Suprapubic skin (tissue), 4 donors: ENCODE results near the gene NR6A1.

Experiments
- CTCF ChIP-seq, 2 donors: fragments of 200-600 bp in 1 of 2; fragments of 450-650 bp in 1 of 2; sonication (generic) in 1 of 2; IDR thresholded peaks; one replicate each; pipeline ENCODE4 v1.5.1; 2016 to 2019; ENCODE audit warnings: antibody characterized with exemption in 2 of 2, mild to moderate bottlenecking in 1 of 2, moderate library complexity in 1 of 2
- EP300 ChIP-seq: sonication (generic); formaldehyde crosslinking; IDR thresholded peaks from one replicate; pipeline ENCODE4 v1.6.1; 2017; ENCODE audit warnings: antibody characterized with exemption
- POLR2A ChIP-seq, 2 donors: fragments of 450-650 bp; IDR thresholded peaks; one replicate each; pipeline ENCODE4 v1.6.1; 2017; ENCODE audit warnings: antibody characterized with exemption in 2 of 2, mild to moderate bottlenecking in 2 of 2, moderate library complexity in 2 of 2
- POLR2AphosphoS5 ChIP-seq, 3 donors: sonication (generic); formaldehyde crosslinking; IDR thresholded peaks; one replicate each; pipeline ENCODE4 v1.6.1; 2017; ENCODE audit warnings: antibody characterized with exemption in 3 of 3

GRCh38 chr9:124766815-124767554, 4.1 kb downstream of the NR6A1 start:
- no peak for TF ChIP-seq CTCF (IDR thresholded peaks at IDR 0.05)
- no peak for TF ChIP-seq POLR2A (IDR thresholded peaks at IDR 0.05)
- TF ChIP-seq POLR2AphosphoS5 (IDR thresholded peaks at IDR 0.05) = no peak
- no peak for TF ChIP-seq EP300
